ENCODE data around the gene CTNND2.
"Not testable (repeated sequence)": the region's sequence is repeated elsewhere in the genome, so short reads cannot be mapped to it uniquely, and the experiment has no call there.

The CTNND2 gene

GRCh38 chr5:11152368-11152767 is 751.9 kb downstream of the CTNND2 start:
- no peak for DNase-seq

GRCh38 chr5:11150976-11151375 is 753.3 kb downstream of the CTNND2 start:
- no peak for DNase-seq

DNA sequence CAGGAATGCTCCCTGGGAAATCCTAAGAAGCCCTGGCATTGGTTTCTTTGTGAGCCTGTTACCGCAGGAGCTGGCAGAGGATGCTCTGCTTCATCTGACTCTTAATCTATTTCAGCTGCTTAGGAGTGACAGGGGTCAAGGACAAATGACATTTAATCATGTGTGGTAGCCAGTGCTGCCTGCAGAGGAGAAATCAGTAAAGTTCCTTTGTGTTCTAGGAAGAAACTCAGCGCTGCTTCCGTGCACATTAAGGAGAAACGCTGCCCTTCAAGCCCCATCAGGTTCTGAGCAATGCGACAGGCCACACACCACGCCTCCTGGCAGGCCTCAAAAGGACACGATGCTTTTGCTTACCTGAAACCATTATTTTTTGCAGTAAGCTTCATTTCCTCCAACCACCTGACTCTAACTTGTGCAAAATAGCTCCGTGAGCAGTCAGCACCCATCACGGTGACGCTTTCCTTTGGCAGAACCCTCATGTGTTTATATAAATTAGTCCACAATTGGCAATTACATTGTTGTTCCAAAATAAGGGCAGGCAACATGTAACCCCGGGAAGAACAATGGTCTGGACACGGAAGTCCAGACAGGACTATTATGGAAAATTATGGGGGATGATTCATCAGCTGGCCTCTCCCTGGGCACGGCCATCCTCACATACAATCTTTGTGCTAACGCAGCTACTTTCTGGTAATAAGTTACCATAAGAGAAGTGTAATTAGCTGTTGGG is 755.3 kb downstream of the CTNND2 start:
- no peak for DNase-seq

DNA sequence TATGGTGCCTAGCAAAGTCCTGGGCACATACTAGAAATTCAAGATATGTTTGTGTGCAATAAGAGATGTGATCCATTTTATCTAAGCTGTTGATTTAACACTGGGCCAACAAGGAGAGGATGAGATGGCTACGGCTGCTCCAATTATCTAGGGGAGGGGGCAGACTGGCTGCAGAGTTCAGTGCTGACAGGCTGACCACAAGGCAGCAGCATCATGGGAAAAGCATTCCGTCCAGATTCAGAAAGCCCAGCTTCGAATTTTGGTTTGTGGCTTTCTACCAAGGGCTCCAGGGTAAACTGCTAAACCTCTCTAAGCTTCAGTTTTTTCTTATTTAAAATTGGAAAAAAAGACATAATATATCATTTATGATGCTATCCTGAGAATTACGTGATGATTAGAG is 758.1 kb downstream of the CTNND2 start:
- no peak for DNase-seq

GRCh38 chr5:11143456-11144267 is 760.6 kb downstream of the CTNND2 start:
- DNase-seq = peak; percentile 48 to 57

DNA sequence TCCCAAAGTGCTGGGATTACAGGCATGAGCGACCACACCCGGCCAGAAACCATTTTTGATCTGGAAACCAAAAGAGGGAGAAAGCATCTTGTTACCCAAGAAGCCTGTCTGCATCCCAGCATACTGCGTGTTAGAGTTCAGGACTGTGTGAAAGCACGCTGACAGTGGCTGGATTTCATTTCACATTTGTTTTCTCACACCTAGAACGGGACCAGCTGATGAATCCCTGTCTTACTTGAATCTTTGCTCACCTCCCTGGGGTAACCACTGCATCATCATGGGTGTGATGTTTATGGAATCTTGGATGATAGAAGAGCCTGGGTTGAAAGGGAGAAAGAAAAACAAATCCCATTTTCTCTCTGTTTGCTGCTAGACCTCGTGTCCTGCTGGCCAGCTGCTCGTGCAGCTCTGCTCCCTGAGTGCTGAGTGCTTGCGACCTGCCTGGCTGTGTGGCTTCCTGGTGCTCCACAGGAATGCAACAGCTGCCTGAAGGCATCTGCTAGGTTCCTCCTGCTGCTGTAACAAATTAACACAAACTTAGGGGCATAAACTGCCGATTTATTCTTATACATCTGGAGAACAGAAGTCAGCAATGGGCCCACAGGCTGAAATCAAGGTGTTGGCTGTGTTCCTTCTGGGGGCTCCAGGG is 764.9 kb downstream of the CTNND2 start:
- no peak for DNase-seq

GRCh38 chr5:11130131-11130530 is 774.1 kb downstream of the CTNND2 start:
- DNase-seq = no peak

DNA sequence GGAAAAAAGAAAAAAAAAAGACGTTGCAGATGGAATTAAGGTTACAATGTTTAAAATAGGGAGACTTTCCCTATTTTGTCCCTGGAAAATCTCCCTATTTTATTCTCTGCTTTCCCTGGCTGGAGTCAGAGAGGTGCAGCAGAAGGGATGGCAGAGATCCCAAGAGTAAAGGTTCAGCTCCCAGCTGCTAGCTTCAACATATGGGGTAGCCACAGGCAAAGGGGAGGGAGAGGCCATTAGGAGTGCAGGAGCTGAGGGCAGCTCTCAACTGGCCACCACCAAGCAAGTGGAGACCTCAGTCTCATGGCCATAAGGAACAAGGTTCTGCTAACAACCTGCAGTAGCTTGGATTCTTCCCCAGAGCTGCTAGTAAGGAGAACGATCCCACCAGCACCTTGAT is 776.2 kb downstream of the CTNND2 start:
- DNase-seq = no peak

DNA sequence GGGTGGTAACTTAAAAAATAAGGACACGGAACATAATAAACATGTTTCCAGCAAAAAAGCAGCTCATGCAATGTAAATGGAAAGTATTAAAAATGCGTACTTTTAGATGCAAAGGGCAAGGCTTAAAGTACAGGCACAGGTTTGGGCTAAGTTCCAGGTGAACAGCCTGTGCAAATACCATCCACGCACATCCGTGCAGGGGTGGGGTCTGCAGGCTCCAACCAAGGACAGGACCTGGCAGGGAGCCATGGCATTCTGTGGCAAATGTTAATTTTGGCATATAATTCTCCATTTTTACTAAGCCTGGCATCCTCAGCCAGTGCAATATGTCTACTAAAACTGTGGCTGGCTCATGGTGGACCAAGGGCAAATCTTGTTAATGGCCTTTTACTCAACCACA is 777.4 kb downstream of the CTNND2 start:
- DNase-seq = no peak

DNA sequence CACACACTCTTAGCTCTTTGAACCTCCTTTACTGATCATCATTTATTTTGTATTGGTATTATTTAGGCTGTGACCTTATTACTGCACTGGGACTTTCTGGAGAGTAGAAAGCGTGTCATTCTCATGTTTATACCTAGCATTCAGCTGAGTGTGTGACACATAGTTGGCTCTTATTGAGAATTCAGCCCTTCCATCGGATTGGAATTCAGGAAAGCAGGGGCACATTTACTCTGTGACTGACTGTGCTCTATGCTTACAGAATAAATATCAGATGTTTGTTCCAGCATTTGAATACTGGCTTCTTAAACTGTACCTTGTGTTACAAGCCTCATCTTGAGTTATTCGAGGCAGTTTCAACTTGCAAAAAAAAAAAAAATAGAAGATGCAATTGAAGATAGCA is 782.4 kb downstream of the CTNND2 start:
- no peak for DNase-seq

DNA sequence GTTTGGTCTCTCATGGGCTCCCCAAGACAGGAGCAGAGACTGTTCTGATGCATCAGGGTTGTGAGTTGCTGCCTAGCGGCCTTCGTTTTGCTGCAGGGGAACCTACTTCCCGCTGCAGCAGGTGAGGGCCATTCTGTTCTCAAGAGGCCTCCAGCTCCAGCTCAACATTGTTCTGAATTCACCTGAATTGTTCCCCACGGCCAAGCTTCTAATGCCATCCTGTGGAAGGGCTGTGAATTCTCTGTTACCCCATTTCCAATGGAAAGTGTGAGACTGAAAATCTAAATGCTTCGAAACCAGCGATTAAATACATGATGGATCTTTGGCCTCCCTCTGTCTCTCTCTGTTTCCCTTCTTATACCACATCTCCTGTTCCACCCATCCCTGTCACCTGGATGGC is 794.1 kb downstream of the CTNND2 start:
- DNase-seq = no peak

- no peak for DNase-seq
Measured at GRCh38 chr5:11105696-11106095, 798.5 kb downstream of the CTNND2 start.

DNA sequence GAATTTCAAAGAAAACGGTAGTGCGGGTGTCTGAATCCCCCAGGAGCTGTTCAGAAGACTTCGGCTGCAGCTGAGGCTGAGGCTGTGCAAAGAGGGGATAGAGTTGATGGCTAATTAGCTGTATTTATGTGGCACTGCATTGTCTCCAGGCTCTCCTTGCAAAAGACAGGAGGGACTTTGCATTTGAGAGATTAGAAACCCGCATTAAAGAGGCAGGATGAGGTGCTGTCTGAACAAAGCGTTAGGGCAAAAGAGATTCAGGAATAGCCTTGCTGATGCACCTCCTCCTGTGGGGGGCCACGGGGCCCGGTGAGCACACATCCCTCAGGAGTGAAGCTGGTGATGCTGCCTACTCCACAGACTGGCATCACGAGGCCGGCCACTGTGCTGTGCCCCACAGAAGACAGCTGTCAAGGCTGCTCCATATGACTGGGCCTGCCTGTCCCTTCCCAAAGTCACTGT is 799.6 kb downstream of the CTNND2 start:
- no peak for DNase-seq

DNA sequence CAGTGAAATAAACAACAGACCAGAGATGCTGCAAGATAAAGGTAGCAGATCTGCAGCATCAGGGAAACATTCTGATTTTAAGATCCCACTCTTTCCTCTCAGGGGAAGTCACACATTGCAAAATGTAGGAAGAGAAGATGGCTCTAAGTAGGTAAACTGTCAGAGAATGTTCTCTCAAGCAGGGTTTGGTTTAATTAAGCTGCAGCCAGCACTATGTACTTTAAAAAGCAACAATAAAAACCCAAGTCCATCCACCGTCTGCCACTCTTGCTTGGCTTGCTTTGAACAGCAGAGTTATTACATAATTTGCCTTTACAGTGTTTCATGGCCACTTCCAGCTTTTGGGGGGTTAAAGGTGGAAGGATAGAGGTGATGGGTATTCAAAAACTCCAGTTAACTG is 800.0 kb downstream of the CTNND2 start:
- no peak for DNase-seq

GRCh38 chr5:11084111-11084510 is 820.1 kb downstream of the CTNND2 start:
- no peak for DNase-seq

DNA sequence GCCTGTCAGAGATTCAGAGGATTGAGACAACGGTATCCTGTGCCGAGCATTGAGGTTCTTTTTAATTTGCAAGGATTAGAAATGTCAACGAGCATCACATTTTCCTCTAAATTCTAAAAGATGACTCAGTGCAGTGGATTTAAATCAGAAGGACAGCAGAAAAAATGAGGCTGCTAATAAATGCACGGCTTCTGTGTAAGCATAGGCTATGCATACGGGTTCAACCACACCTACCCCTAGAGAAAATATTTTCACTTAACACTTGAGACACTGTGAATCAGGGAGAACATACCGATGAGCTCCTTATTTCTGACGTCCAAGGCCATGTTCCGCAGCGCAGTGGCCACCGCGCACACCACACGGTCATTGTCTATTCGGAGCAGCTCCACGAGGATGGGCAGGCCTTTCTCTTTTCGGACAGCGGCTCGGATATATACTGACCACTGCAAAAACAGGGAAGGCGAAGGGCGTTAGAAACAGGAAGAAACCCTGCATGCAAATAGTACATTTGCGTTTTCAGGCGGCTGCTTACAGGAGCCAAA is 821.8 kb downstream of the CTNND2 start:
- DNase-seq = no peak

GRCh38 chr5:11076945-11077613 is 827.2 kb downstream of the CTNND2 start:
- DNase-seq = no peak

GRCh38 chr5:11075035-11075805 is 829.0 kb downstream of the CTNND2 start:
- no peak for DNase-seq

GRCh38 chr5:11072568-11072967 is 831.7 kb downstream of the CTNND2 start:
- DNase-seq = no peak

GRCh38 chr5:11072076-11072475 is 832.2 kb downstream of the CTNND2 start:
- DNase-seq = no peak

- no peak for DNase-seq
Measured at GRCh38 chr5:11069041-11069440, 835.2 kb downstream of the CTNND2 start.

GRCh38 chr5:11065723-11066122 is 838.5 kb downstream of the CTNND2 start:
- DNase-seq = not testable (repeated sequence)
